Measurements from ENCODE around the gene CHRNB4.

The CHRNB4 gene

DNA sequence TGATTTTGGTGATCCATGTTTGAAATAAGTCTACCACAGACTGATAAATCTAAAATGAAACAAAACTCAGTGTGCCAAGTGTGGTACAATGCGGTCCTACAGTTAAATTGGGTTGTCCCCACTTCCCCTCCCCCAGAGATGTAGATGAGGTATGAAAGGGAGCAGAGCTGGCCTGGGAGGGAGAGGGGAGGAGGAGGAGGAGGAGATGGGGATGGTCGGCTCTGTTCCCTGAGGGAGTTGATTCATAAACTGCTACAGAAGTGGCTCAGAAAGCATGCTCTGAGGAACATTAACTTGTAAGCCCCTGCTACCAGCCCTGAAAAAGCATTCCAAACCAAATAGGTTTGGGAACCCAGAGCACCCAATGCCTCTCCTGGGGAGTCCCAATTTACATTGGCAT is 28.0 kb upstream of the CHRNB4 start:
- DNase-seq, result no peak

- DNase-seq, result no peak
Measured at GRCh38 chr15:78667578-78668236, 26.7 kb upstream of the CHRNB4 start.

GRCh38 chr15:78666010-78666409 is 25.0 kb upstream of the CHRNB4 start:
- no peak for DNase-seq

DNA sequence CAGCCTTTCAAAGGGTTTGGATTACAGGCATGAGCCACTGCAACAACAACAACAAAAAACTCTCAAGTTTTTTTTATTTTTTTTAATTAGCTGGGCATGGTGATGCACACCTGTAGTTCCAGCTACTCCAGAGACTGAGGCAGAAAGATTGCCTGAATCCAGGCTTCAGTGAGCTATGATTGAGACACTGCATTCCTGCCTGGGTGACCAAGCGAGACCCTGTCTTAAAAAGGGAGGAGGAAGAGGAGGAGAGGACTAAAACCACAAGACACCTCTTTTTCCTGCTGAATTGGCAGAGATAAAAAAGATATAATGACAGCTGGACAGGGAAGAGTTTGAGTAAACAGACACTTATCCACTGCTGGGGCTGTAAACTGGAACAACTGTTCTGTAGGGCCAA is 22.7 kb upstream of the CHRNB4 start:
- DNase-seq, result no peak

GRCh38 chr15:78662028-78662427 is 21.0 kb upstream of the CHRNB4 start:
- DNase-seq, result no peak

DNA sequence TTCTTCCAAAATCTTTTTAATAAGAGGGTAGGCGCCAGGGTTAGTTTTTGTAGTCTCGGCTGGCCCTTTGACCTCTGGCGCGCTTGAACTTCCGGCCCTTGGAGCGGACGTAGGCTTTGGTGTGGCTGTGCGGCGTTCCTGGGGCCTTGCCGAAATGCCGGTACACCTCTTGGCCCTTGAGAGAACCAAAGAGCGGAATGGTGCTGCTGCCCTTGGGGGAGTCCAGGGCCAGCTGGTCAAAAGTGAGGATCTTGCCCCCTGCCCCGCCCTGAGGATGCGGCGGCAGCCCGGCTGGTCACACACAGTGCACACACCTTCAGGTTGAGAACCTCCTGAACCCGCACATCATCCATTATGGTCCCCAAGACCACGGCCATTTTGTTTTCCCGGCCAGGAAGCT is 20.0 kb upstream of the CHRNB4 start:
- no peak for DNase-seq

GRCh38 chr15:78660584-78660983 is 19.6 kb upstream of the CHRNB4 start:
- no peak for DNase-seq

DNA sequence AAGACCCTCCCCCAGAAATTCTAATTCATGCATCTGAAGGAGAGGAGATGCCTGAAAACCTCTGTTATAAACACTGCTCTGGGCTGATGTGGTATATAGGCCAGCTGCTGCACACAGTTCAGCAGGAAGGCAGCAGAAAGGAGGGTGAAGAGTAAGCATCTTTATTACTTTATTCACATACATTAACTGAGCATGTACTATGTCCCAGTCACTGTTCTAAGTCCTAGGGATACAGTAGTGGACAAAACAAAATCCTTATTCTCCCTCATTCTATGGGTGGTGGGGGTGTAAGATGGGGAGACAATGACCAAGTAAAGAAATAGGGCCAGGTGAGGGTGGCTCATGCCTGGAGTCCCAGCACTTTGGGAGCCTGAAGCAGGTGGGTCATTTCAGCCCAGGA is 17.8 kb upstream of the CHRNB4 start:
- DNase-seq, result no peak

DNA sequence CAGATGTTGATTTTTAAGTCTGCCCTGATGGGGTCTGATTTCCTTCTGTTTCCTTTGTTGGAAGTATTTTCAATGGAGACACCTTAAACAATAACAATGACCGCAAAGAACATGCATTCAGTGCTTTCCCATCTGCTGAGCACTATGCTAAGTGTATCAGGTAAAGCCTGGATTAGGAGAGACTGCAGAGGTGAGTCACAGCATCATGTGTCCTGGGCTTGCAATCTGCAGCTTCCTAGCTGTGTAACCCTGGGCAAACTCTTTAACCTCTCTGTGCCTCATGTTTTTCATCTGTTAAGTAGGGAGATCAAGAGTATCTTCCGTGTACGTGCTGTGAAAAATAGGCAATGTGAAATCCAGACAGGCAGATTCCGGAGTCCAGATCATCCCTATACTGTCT is 13.3 kb upstream of the CHRNB4 start:
- DNase-seq, result no peak

DNA sequence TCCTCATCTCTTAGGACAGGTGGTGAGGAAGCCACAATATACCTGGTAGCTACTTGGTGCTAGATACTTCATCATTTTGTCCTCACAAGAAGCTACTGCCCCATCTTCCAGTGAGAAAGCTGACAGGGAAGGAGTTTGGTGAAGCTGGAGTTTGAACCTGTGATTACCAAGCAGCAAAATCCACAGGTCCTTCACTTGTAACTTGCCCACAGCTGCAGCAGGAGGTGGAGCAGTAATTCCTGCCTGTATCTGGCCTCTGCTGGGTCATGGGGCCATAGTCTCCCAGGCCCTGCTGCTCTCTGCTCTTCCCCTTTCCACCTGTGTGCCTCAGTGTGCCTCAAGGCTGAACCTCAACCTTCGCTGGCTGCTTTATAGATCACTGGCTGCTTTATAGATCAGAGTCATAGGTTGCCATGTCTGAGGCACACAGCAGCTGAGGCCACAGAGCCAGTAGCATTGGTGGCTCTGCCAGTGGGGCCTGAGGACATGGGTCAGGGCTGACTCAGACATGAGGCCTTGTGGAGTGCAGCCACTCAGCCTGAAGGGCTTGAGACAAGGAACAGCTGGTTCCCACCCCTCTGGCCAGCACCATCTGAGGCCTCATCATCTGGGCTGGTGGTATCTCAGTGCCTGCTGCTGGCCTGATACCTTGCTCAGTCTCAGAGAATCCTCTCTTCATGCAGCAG is 11.1 kb upstream of the CHRNB4 start:
- DNase-seq, result no peak

GRCh38 chr15:78651007-78651406 is 10.0 kb upstream of the CHRNB4 start:
- DNase-seq, result no peak

- no peak for DNase-seq
Measured at GRCh38 chr15:78650022-78650421, 9.0 kb upstream of the CHRNB4 start.

DNA sequence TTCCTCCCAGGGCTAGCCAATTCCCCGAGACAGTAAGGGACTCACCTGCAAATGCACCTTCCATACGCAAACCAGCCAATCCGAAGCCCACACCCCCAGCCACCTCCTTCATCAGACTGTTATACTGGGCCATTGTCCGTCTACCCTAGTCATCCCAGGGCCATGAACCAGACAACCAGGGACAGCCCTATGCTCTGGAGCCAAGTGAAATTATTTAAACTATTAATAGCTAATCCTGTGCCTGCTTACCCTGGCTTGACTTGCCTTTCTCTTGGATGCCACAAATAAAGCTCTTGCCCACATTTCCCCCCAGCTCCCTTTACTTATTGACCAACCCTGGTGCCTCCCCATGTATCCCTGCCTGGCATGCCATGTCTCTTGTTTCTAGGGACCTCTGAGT is 4.0 kb upstream of the CHRNB4 start:
- no peak for DNase-seq

GRCh38 chr15:78642331-78642730 is 1.3 kb upstream of the CHRNB4 start:
- no peak for DNase-seq

GRCh38 chr15:78641749-78642275 is 802 bp upstream of the CHRNB4 start:
- DNase-seq, result no peak

- no peak for DNase-seq
Measured at GRCh38 chr15:78640527-78641101, 396 bp downstream of the CHRNB4 start.

- peak; percentile 1 for DNase-seq
Measured at GRCh38 chr15:78638658-78639314, 2.2 kb downstream of the CHRNB4 start.

GRCh38 chr15:78637776-78638435 is 3.1 kb downstream of the CHRNB4 start:
- no peak for DNase-seq

GRCh38 chr15:78636378-78636859 is 4.6 kb downstream of the CHRNB4 start:
- DNase-seq, result no peak

GRCh38 chr15:78635346-78635745 is 5.7 kb downstream of the CHRNB4 start:
- no peak for DNase-seq

GRCh38 chr15:78634210-78635145 is 6.5 kb downstream of the CHRNB4 start:
- DNase-seq, result no peak

DNA sequence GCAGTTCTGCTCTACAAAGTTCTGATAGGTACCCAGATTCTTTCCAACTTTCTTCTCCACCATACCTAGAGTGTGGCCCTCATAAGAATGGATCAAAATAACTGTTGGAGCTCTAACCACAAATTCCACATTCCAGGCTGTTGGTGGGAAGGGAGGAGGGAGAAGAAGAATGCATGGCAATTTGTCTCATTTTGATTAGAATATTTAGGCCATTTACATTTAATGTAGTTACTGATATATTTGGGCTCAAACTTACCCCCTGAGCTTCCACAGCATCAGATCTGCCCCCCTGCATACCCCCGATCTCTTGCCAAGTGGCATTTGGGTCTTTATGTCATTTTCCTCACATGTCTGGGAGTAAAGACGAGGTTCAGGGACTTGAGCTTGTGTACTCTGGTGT is 7.7 kb downstream of the CHRNB4 start:
- no peak for DNase-seq
